ENCODE data around the gene COMMD7.

DNA sequence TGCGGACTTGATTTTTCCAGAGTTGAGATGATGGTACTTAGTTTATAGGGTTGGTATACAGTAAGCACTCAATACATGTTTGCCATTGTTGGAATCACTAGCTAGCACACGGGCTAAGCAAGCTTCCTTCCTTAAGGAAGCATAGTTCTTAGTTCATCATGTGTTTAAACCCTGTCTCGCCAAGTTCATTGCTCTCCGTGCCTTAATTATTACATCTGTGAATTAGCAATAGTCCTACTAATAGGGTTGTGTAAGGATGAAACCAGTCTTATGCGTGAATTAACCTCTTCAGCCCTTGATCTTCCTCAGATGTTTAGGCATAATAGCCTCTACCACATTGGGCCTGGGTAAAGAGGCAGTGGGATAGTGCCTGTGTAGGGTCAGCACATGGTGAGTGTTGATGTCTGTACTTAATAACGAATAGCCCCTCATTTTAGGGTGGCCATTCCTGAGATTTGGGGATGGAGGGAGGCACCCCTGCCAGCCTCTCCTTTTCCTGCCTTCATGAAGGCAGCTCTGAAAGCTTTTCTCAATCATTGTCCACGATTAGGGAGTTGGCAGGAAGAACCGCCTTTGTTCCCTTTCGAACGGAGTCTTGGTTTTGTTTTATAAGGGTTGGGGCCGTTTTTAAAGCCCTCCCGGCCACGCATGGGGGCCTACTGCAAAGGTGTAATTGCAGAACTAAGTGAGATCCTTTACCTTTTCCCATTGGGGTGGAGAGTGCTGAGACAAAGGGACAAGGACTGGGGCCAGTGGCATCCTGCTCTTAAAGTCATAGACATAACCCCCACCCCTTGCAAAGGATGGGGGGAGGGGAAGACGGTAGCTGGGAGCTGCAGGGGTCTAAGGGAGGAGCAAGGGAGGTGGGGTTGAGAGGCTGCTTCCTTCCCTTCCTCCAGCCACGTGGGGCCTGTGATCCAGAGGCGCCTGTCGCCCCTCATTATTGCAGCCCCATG, 21.0 kb upstream of the COMMD7 start:
- TF ChIP-seq, protein P1, sequence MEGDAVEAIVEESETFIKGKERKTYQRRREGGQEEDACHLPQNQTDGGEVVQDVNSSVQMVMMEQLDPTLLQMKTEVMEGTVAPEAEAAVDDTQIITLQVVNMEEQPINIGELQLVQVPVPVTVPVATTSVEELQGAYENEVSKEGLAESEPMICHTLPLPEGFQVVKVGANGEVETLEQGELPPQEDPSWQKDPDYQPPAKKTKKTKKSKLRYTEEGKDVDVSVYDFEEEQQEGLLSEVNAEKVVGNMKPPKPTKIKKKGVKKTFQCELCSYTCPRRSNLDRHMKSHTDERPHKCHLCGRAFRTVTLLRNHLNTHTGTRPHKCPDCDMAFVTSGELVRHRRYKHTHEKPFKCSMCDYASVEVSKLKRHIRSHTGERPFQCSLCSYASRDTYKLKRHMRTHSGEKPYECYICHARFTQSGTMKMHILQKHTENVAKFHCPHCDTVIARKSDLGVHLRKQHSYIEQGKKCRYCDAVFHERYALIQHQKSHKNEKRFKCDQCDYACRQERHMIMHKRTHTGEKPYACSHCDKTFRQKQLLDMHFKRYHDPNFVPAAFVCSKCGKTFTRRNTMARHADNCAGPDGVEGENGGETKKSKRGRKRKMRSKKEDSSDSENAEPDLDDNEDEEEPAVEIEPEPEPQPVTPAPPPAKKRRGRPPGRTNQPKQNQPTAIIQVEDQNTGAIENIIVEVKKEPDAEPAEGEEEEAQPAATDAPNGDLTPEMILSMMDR (conservative IDR thresholded peaks at IDR 0.05 in 1 of 2, IDR thresholded peaks at IDR 0.05 in 1 of 2; ENCODE audit: extremely low read depth in 1 of 2, insufficient read depth in 1 of 2, low read depth in 1 of 2, low read length in 2 of 2), result no peak
- TF ChIP-seq EZH2 (IDR thresholded peaks at IDR 0.05; ENCODE audit: borderline replicate concordance, low read length), result no peak

All from mammary epithelial cell (primary cell).